ENCODE results near the gene MRTFB.
"Not testable (repeated sequence)": the region's sequence is repeated elsewhere in the genome, so short reads cannot be mapped to it uniquely, and the experiment has no call there.

MRTFB gene

DNA sequence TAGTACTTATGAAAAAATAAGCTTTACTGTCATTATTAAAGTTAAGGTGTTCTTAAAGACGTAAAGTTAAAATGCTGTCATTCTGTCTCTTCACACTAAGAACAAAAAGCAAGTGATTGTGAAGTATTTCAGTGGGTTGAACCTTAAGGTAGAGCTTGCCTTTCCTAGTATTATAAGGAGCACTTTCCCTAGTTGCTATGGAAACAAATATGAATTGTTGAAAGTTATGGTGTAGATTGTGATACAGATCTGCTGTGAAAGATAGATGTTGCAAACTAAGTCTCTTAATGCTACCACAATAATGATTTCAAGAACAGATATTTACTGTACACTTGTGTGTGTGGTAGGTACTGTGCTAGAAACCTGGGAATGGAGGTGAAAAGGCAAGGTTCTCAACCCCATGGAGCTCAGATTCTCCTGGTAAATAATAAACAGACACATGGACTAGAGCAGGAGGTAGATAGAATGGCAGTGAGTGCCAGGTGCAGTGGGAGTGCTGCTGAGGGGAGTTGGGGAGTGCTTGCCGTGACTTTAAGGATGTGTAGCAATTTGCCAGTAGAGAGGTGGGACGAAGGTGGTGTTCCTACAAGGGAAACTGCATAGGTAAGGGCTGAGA lies 34.7 kb downstream of the MRTFB start:
- no peak for FAIRE-seq
- TF ChIP-seq POLR2A (IDR thresholded peaks at IDR 0.05; ENCODE audit: low read depth, low read length), result no peak
- no peak for DNase-seq (ENCODE audit: insufficient read length, low spot score)

DNA sequence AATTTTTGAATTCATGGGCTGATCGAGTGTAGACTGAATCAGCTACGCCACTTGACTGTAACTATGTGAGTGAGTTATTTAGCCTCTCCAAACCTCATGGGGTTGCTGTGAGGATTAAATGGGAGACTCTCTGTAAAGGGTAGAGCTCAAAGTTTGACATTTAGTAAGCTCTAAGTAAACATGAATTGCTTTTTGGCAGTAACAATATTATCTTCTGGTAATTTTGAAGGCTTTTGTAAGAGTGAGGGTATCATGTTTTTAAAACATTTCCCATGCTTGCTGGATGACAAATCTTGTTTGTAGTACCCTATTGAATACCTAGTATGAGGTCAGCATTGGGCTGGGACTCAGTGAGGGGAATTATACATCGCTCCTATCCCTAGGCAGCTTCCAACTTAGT lies 35.3 kb downstream of the MRTFB start:
- no peak for TF ChIP-seq POLR2A (IDR thresholded peaks at IDR 0.05; ENCODE audit: low read depth, low read length)
- DNase-seq (ENCODE audit: insufficient read length, low spot score) (no peak), FAIRE-seq (no peak)

DNA sequence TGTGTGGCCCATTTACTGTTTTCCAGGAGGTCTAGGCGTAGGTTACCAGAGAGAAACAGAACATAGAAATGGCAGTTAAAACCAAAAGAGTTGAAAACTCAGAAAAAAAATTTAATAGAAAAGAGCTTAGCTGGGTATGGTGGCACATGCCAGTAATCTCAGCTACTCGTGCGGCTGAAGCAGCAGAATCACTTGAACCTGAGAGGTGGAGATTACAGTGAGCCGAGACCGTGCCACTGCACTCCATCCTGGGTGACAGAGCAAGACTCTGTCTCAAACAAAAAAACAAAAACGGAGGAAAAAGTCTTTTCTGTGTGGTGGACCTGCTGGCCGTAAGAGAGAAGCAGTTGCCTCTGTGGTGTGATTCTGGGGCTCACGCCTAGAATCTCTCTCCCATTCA lies 35.8 kb downstream of the MRTFB start:
- FAIRE-seq, result no peak
- no peak for TF ChIP-seq POLR2A (IDR thresholded peaks at IDR 0.05; ENCODE audit: low read depth, low read length)
- no peak for DNase-seq (ENCODE audit: insufficient read length, low spot score)

DNA sequence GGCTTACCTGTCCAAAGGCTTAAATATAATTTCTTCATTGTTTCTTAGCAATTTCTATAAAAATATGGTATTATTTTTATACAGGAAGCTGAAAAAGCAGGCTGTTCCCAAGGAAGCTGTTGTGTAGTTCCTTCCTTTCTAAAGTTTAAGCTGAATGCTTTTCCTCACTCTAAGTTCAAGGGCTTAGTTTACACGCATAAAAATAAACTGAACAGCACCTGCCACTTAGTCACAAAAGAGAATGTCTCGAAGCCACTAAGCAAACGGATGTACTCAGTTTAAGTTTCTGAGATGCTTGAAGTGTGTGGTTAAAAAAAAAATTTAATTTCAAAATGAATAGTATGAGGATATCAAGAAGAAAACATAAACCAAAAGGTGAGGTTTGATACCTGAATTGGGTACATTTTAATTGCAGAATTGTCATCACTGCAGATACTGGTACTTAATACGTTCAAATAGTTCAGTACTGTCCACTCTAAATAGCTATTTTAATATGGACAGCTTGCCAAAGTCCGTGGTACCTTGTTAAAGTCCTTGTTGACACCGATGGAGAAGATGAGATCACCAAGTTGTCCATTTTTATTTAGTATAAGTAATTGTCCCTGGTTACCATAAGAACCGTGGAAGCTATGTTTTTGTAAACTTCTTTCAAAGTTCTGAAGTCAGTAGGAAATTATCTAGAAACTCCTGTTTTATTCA lies 38.1 kb downstream of the MRTFB start:
- FAIRE-seq, result no peak
- no peak for DNase-seq (ENCODE audit: insufficient read length, low spot score)
- no peak for TF ChIP-seq POLR2A (IDR thresholded peaks at IDR 0.05; ENCODE audit: low read depth, low read length)

DNA sequence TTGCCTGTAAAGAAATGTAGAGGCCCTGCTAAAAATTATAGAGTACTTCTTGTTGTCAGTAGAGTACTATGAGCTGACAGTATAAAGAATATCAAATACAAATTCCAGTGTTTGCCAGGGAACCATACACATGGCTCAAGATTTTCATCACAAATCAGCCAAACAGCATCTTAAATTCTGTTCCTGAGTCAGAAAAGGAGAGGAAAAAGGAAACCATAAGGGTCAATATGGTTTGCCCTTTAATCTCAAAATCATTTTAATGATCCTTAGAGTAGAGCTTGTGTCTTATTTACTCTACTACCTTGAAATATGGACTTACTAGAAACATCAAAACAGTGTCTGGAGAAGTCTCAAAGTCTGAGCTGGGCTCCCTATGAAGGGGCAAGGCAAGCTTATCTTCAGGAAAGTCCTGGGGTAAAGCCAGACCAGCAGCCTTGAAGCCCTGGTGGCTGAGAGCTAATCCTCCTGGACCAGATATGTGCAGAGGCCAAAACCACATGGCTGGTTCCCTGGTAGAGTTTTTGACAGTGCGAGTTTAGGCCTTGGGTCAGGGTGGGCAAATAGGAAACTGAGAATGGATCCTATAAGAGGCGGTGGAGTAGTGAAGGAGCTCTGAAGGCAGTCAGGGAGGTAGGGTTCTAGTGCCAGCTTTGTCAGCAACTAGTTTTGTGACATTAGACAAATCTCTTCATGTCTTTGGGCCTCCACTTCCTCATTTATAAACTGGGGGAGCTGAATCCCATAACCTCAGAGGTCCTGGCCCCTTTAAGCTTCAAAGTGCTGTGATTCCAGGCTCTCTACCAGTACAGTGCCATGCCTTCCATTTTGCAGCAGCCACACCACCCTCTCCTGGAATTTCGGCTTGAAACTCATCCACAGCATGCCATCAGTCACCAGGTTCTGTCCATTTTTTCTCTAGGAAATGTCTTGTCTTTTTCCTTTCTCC lies 38.9 kb downstream of the MRTFB start:
- no peak for FAIRE-seq
- DNase-seq (ENCODE audit: insufficient read length, low spot score), result no peak
- no peak for TF ChIP-seq POLR2A (IDR thresholded peaks at IDR 0.05; ENCODE audit: low read depth, low read length)

DNA sequence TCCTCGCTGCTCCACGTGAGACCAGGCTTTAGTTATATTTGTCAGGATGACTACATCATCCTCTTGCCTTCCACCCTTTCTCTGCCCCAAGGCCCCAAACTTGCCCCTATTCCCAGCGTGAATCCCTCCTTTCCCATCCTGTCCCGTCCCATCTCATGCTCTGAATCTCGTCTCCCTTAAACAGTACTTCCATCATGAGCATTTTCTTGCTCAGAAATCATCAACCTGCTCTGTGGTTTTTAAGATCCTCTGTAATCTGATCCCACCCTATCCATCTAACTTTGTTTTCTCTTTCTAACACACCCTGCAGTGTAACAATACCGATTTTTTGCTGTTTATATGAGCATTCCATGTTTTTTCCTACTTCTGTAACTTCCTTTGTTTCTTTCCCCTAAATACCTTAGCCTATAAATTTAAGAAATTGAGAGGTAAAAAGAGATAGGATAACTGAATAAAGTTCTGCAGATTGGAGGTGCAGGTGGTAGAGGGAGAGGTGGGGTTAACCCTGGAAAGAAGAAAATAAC lies 39.7 kb downstream of the MRTFB start:
- DNase-seq (ENCODE audit: insufficient read length, low spot score) (no peak), FAIRE-seq (no peak)
- no peak for TF ChIP-seq POLR2A (IDR thresholded peaks at IDR 0.05; ENCODE audit: low read depth, low read length)

DNA sequence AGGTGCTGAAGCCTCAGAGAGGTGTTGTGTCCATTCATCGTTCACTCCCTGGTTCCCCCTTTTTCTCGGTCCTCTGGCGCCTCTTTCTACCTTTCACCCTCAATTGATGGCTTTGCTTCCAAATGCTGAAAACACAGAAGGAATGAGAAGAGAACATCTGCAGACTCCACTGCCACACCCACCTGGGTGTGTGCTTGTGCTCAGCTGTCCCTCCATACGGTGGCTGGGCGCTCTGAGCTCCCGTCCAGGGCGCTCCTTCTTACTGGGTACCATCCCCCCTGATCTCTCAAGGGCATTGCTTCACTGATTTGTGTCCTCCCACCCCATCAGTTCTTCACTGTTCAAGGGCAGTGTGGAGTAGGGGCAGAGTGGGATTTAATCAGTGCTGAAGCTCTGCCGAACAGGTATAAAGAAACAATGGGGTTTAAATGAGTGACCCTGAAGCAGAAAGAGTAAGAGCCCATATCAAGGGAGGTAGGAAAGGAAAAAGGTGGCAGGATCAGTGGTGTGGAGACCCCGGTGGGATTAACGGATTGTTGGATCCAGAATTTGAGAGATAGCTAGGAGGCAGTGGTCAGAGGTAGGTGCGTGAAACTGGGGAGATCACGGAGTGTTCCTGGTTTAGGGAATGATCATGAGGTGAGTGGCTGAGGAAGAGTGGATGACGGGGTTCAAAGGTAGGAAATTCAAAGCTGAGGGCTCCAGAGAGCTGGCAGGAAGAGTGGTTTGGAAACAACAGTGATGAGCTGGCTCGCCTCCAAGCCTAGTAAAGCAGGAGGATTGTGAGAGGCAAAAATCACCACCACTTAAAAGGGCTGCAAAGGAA lies 40.8 kb downstream of the MRTFB start:
- FAIRE-seq, result no peak
- no peak for DNase-seq (ENCODE audit: insufficient read length, low spot score)
- TF ChIP-seq POLR2A (IDR thresholded peaks at IDR 0.05; ENCODE audit: low read depth, low read length), result no peak

DNA sequence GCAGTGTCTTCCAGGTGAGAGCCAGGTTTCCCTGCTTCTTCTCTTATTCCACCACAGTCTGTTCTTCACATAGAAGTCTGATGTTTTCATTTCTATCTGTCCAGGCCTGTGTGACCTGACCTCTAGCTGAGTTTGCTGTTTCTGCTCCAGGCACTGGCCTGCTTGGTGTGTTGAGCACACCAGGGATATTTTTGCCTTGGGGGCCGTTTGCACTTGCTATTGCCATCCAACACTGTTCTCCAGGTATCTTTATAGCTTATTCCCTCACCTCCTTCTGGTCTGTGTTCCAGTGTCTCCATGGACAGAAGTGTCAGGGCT lies 41.4 kb downstream of the MRTFB start:
- FAIRE-seq, result no peak
- TF ChIP-seq POLR2A (IDR thresholded peaks at IDR 0.05; ENCODE audit: low read depth, low read length), result no peak
- DNase-seq (ENCODE audit: insufficient read length, low spot score), result no peak

DNA sequence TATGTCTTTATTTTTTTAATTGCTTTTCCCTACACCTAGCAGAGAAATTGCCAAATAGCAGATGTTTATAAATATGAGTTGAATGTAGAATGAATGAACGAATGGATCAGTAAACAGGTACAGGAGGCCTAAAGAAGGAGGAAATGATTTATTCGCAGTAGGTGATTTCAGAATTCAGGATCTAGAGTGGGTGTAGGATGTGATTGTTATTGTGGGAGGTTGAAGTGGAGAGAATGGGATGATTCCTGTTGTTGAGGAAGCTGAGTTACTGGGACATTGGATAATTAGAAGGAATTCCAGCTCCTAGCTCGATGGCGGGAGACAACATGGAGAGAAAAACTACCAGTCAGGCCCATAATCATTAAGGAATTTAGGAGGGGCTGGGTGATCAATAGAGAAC lies 42.2 kb downstream of the MRTFB start:
- no peak for TF ChIP-seq POLR2A (IDR thresholded peaks at IDR 0.05; ENCODE audit: low read depth, low read length)
- DNase-seq (ENCODE audit: insufficient read length, low spot score) (no peak), FAIRE-seq (no peak)

DNA sequence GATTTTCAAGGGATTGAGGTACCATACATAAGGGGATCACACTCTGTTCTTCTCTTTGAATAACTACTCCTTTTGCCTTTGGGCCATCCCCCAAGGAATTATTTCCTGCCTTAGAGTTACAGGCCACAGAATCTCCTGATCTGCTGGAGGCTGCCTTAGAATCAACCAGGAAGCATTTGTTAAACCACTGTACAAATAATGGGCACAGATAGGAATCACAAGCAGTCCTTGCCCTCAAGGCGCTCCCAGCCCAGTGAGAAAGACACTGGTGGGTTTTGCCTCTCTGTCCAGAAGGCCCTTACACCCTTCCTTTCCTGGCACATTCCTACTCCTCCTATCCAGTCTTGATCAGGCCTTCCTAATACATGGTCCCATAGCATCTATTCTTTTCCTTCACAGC lies 45.9 kb downstream of the MRTFB start:
- DNase-seq (ENCODE audit: insufficient read length, low spot score) (no peak), FAIRE-seq (no peak)
- no peak for TF ChIP-seq POLR2A (IDR thresholded peaks at IDR 0.05; ENCODE audit: low read depth, low read length)

DNA sequence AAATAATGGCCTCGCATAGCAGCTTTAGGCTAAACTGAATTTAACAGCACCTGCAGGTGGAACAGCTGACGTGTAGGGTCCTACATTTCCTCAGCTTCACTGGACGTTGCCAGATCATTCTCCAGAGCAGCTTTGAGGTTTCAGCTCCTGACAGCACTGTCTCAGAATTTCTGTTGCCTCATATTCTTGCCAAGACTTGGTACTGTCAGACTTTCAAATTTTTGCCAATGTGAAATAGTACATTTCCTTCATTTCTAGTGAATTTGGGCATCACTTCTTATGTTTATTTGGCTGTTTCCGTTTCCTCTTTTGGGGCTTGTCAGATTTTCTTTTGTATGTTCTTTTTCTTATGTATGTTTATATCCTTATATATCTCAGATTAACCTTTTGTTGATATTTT lies 48.7 kb downstream of the MRTFB start:
- no peak for TF ChIP-seq POLR2A (IDR thresholded peaks at IDR 0.05; ENCODE audit: low read depth, low read length)
- DNase-seq (ENCODE audit: insufficient read length, low spot score) (no peak), FAIRE-seq (no peak)

DNA sequence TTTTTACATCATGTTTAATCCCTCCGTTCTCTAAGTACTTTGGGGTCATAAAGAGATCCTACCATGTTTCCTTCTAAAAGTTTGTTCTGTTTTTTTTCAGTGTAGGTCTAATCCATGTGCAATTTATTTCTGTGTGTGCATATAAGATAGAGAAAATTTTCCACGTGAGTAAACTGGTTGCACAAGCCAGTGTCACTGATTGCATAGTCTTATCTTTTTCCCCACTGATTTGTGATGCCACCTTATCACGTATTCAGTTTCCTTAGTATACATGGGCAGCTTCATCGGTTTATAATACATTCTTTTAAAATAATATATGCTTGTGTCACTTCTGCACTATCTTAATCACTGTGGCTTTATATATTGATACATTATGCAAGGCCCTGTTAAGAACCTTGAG lies 49.2 kb downstream of the MRTFB start:
- DNase-seq (ENCODE audit: insufficient read length, low spot score), result no peak
- TF ChIP-seq POLR2A (IDR thresholded peaks at IDR 0.05; ENCODE audit: low read depth, low read length), result no peak
- FAIRE-seq, result no peak

DNA sequence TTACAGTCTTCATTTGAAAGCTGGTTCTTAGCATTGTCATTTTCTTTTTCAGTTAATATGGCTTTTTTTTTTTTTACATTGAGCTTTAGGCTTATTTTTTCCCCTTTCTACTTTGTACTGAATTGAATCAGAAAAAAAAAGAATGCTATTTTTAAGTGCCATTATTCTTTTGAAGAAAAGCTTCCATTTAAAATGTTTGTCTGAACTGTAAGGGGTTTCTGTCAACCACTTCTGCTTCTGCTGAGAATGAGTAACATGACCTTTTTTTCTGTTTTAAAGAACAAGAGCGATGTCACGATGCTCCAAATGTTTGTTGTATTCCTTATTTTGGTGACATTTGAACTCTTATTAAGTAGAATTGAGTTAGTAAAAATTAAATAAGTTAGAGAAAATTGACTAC lies 50.0 kb downstream of the MRTFB start:
- TF ChIP-seq POLR2A (IDR thresholded peaks at IDR 0.05; ENCODE audit: low read depth, low read length), result no peak
- FAIRE-seq (no peak), DNase-seq (ENCODE audit: insufficient read length, low spot score) (no peak)

DNA sequence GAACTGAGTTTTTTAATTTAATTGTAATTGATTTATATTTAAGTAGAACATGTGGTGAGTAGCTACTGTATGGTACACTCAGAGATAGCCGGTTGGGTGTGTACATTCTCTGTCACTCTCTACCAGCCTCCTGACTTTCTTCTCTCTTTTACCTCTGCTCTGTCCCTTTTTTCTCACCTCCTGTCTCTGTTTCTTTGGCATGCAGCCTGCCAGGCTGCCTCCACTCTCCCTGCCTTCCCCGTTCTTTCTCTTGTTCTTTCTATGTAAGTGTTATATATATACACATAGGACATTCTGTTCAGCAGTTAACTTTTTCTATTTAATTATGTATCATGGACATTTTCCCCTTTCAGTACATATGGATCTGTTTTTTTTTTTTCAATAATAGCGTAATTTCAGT lies 50.8 kb downstream of the MRTFB start:
- no peak for TF ChIP-seq POLR2A (IDR thresholded peaks at IDR 0.05; ENCODE audit: low read depth, low read length)
- FAIRE-seq (no peak), DNase-seq (ENCODE audit: insufficient read length, low spot score) (no peak)

DNA sequence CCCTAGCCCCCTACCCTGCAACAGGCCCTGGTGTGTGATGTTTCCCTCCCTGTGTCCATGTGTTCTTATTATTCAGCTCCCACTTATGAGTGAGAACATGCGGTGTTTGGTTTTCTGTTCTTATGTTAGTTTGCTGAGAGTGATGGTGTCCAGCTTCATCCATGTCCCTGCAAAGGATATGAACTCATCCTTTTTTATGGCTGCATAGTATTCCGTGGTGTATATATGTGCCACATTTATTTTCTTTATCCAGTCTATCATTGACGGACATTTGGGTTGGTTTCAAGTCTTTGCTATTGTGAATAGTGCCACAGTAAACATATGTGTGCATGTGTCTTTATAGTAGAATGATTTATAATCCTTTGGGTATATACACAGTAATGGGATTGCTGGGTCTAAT lies 51.3 kb downstream of the MRTFB start:
- not testable (repeated sequence) for FAIRE-seq; DNase-seq (ENCODE audit: insufficient read length, low spot score)

Data from H54 (cell line).